HG02642 (cell line): Measurements from ENCODE around the gene SCN5A.

Experiments used
- ATAC-seq: cut with Tn5 transposase; IDR thresholded peaks from one replicate; pipeline ENCODE4 v1.9.1; 2021; ENCODE audit warnings: mild to moderate bottlenecking; ENCODE audit not compliant: unreplicated experiment, poor library complexity

Gene SCN5A

GRCh38 chr3:38604246-38604645, 45.2 kb downstream of the SCN5A start:
- ATAC-seq = no peak

GRCh38 chr3:38603731-38604131, 45.8 kb downstream of the SCN5A start:
- ATAC-seq = no peak

- no peak for ATAC-seq
These were observed 46.8 kb downstream of the SCN5A start for GRCh38 chr3:38602576-38603250.

GRCh38 chr3:38601956-38602550, 47.4 kb downstream of the SCN5A start:
- ATAC-seq = no peak

GRCh38 chr3:38600551-38600950, 48.9 kb downstream of the SCN5A start:
- ATAC-seq = no peak

- ATAC-seq = no peak
These were observed 49.6 kb downstream of the SCN5A start for GRCh38 chr3:38599886-38600285.

GRCh38 chr3:38598791-38599190, 50.7 kb downstream of the SCN5A start:
- ATAC-seq = no peak

GRCh38 chr3:38597502-38598060, 51.9 kb downstream of the SCN5A start:
- no peak for ATAC-seq

- no peak for ATAC-seq
These were observed 54.1 kb downstream of the SCN5A start for GRCh38 chr3:38595393-38595792.

- no peak for ATAC-seq
These were observed 59.0 kb downstream of the SCN5A start for GRCh38 chr3:38590521-38590920.

GRCh38 chr3:38588995-38589937, 60.2 kb downstream of the SCN5A start:
- no peak for ATAC-seq

- no peak for ATAC-seq
These were observed 61.0 kb downstream of the SCN5A start for GRCh38 chr3:38588371-38588971.

GRCh38 chr3:38587548-38588131, 61.8 kb downstream of the SCN5A start:
- no peak for ATAC-seq

- no peak for ATAC-seq
These were observed 62.7 kb downstream of the SCN5A start for GRCh38 chr3:38586546-38587520.

- no peak for ATAC-seq
These were observed 63.6 kb downstream of the SCN5A start for GRCh38 chr3:38585791-38586420.

- ATAC-seq = no peak
These were observed 65.8 kb downstream of the SCN5A start for GRCh38 chr3:38583688-38584087.

- ATAC-seq = no peak
These were observed 66.4 kb downstream of the SCN5A start for GRCh38 chr3:38582941-38583645.

- ATAC-seq = no peak
These were observed 67.2 kb downstream of the SCN5A start for GRCh38 chr3:38582316-38582715.
